ENCODE measurements around the gene SNRPD2.

Gene SNRPD2

DNA sequence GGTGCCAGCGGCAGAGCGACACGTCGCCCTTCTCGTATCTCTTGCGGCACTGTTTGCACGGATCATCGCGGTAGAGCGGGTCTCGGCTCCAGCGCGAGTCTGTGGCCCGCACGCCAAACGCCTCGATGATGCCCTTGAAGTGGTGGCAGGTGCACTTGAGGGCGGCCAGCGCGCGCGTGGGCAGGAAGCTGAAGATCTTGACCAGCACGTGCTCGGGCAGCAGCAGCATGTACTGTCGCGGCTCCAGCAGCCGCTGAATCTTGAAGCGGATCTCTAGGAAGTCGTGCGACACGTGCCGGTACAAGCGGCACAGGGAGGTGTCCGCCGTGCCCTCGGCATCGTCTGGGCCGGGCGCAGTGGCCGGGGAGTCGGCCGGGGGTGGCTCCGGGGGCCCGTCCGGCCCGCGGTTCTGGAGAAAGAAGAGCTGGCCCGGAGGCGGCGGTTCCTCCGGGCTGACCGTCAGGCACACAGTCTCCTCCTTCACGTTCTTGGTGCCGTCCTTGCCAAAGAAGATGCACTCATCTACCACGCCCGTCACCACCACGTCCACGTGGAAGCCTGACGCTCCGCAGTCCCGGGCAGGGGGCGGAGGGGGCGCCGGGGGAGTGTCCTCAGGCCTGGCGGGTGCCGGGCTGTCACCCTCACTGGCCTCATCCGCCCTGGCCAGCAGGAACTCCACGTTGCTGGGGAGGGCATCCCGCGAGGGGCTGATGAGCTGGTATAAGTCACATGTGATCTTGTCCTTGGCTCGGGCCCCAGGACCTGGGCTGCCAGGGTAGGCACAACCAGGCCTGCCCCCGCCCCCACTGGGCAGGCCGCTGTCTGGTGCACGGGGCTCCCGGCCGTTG, 20.3 kb upstream of the SNRPD2 start:
- H3K4me3 ChIP-seq (ENCODE audit: low read depth, low read length), result no peak overlapping the region
- TF ChIP-seq, protein P1, sequence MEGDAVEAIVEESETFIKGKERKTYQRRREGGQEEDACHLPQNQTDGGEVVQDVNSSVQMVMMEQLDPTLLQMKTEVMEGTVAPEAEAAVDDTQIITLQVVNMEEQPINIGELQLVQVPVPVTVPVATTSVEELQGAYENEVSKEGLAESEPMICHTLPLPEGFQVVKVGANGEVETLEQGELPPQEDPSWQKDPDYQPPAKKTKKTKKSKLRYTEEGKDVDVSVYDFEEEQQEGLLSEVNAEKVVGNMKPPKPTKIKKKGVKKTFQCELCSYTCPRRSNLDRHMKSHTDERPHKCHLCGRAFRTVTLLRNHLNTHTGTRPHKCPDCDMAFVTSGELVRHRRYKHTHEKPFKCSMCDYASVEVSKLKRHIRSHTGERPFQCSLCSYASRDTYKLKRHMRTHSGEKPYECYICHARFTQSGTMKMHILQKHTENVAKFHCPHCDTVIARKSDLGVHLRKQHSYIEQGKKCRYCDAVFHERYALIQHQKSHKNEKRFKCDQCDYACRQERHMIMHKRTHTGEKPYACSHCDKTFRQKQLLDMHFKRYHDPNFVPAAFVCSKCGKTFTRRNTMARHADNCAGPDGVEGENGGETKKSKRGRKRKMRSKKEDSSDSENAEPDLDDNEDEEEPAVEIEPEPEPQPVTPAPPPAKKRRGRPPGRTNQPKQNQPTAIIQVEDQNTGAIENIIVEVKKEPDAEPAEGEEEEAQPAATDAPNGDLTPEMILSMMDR (IDR thresholded peaks at IDR 0.05; ENCODE audit: low read depth, low read length, missing control alignments), result no peak

DNA sequence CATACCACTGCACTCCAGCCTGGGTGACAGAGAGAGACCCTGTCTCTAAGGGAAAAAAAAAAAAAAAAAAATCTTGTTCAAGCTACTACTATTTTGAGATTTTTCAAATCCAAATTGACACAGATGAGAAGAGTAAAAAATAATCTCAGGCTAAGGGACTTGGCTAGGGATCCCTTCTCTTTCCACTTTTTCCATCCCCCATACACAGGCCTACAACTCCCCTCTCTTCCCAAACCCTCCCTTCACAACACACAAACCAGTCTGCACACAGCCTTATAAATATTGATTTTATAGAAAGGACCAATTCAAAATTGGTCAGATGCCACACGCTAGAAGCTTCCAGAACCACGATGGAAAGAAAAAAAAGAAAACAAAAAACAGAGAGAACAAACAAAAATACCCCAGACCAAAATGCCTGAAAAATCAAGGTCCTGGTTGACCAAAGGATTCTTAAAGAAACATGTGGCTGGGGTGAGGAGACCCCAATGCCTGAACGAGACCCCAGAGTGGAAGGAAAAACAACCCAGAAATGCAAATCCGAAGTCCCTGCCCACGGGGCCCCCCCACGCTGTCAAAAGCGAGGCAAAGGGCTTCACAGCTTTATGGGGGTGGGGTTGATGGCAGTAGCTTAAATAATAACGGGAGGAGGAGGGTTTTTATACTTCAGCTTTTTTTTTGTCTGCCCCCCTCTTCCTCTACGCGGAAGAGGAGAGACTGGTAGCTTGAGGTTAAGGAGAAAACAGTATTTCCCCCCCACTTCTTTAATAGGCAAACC, 18.8 kb upstream of the SNRPD2 start:
- no peak overlapping the region for H3K4me3 ChIP-seq (ENCODE audit: low read depth, low read length)
- DNase-seq (ENCODE audit: low read depth), result no peak
- TF ChIP-seq, protein P1 (IDR thresholded peaks at IDR 0.05; ENCODE audit: low read depth, low read length, missing control alignments), result no peak

More for the DNA sequence above, 20.3 kb upstream of the SNRPD2 start:
- DNase-seq (ENCODE audit: low read depth), result no peak

GRCh38 chr19:45705710-45706415, 14.1 kb upstream of the SNRPD2 start:
- no peak overlapping the region for H3K4me3 ChIP-seq (ENCODE audit: low read depth, low read length)
- no peak for DNase-seq (ENCODE audit: low read depth)
- TF ChIP-seq, protein P1 (IDR thresholded peaks at IDR 0.05; ENCODE audit: low read depth, low read length, missing control alignments), result no peak

- DNase-seq (ENCODE audit: low read depth), result no peak
- TF ChIP-seq, protein P1 (IDR thresholded peaks at IDR 0.05; ENCODE audit: low read depth, low read length, missing control alignments), result no peak
- no peak overlapping the region for H3K4me3 ChIP-seq (ENCODE audit: low read depth, low read length)
Measured at GRCh38 chr19:45705115-45705514, 13.4 kb upstream of the SNRPD2 start.

- no peak overlapping the region for H3K4me3 ChIP-seq (ENCODE audit: low read depth, low read length)
- no peak for DNase-seq (ENCODE audit: low read depth)
- TF ChIP-seq, protein P1 (IDR thresholded peaks at IDR 0.05; ENCODE audit: low read depth, low read length, missing control alignments), result no peak
Measured at GRCh38 chr19:45701676-45702075, 9.9 kb upstream of the SNRPD2 start.

DNA sequence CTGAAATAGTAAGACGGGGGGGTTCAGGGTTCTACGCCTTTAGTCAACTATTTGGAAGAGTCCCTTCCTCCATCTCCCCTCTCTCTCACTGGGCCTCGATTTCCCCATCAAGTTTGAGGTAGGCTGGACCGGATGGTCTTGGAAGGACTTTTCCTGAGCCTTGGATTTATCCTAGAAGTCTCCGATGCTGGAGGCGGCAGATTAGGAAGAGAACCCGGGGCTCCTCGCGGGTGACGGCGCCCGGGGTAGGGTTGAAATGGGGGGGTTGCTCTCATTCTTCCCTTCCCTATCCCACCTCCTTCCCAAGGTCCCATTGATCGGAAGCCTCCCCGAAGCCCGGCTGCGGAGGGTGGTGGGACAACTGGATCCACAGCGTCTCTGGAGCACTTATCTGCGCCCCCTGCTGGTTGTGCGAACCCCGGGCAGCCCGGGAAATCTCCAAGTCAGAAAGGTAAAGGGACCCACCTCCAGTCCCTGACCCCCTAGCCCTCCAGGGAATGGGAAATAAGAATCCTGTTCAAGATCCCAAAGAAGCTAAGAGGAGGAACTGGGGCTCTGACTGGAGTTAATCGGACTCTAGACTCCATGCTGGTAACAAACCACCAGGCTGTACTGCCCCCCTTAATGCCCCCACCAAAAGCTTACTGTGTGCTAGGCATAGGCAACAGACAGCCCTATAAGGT, 1.5 kb upstream of the SNRPD2 start:
- H3K4me3 ChIP-seq (ENCODE audit: low read depth, low read length), result peak overlapping the region; percentile 79
- TF ChIP-seq, protein P1 (IDR thresholded peaks at IDR 0.05; ENCODE audit: low read depth, low read length, missing control alignments), result peak; percentile 93
- no peak for DNase-seq (ENCODE audit: low read depth)

Measured in GM12864 (cell line).